GM10248 (cell line): Measurements from ENCODE around the gene KIF1A.

Source experiments
- CTCF ChIA-PET: fragments of 300-600 bp; sonication (Branson Sonifier 250); formaldehyde crosslinking; extraction: SDS; loops from one replicate; lab custom pipeline; 2021; ENCODE audit warnings: antibody characterized with exemption; lab: Yijun Ruan, JAX
- POLR2A ChIA-PET: fragments of 350-650 bp; sonication (Branson Sonifier 250); formaldehyde crosslinking; extraction: SDS; loops from one replicate; lab custom pipeline; 2020; ENCODE audit warnings: antibody characterized with exemption; lab: Yijun Ruan, JAX
- DNase-seq: peaks from one replicate; pipeline ENCODE4 v3.0.0; 2012; ENCODE audit errors: extremely low spot score
- CTCF ChIP-seq: IDR thresholded peaks from 2 replicates; pipeline ENCODE4 v1.5.1; 2012; ENCODE audit warnings: mild to moderate bottlenecking, low read depth; ENCODE audit errors: extremely low read depth, missing control alignments, control extremely low read depth

The KIF1A gene

DNA sequence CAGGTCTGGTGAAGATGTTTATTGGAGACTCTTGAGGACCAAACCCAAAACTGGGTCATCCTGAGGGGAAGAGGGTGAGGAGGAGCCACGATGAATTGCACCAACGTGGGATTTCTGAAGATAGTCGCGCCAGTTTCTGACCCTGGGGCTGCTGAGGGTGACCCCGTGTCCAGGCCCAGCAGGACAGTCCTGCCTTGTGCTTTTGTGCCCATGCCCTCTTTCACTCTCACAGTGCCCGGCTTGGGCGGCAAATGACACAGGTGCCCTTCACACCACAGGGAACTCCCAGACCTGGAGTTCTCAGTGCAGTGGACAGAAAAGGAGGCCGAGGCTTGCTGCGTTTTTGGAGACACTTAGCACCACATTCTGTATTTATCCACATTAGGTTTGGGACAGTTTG, 15.5 kb upstream of the KIF1A start:
- ChIA-PET CTCF (no interaction called here), POLR2A (no interaction called here)
- no peak for DNase-seq
- no peak for TF ChIP-seq CTCF

GRCh38 chr2:240834377-240834975, 14.5 kb upstream of the KIF1A start:
- POLR2A ChIA-PET, result no interaction called here
- no peak for TF ChIP-seq CTCF
- CTCF ChIA-PET, result interaction anchor here (1.0 to 1.3 kb wide), 2 partner anchors 16 to 269 kb away, joined by 3 read pairs; no protein-coding TSS in a partner anchor
- DNase-seq, result no peak

DNA sequence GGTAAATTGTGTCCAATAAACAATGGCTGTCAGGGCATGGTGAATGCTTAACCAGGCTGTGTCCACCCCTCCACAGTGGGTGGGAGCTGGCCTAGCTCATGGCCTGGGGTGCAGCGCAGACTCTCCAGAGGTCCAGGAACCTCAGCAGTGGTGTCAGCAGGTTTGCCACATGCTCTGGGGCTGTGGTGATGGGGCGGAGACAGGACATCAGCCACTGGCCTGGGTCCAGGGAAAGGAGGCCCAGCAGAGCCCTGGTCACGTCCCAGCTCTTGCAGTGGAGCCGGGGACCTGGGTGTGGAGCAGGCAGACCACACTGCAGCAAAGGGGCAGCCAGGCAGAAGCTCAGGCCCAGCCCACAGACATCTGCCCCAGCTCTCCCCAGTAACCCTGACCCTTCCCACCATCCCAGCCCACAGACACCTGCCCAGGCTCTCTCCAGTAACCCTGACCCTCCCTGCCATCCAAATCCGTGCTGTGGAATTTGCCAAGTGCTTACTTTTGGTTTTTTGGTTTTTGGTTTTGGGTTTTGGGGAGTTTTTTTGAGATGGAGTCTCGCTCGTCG, 13.8 kb upstream of the KIF1A start:
- ChIA-PET POLR2A (no interaction called here), CTCF (interaction anchor here (1.0 to 1.3 kb wide), 2 partner anchors 17 to 268 kb away, joined by 3 read pairs; no protein-coding TSS in a partner anchor)
- TF ChIP-seq CTCF, result no peak
- DNase-seq, result no peak

DNA sequence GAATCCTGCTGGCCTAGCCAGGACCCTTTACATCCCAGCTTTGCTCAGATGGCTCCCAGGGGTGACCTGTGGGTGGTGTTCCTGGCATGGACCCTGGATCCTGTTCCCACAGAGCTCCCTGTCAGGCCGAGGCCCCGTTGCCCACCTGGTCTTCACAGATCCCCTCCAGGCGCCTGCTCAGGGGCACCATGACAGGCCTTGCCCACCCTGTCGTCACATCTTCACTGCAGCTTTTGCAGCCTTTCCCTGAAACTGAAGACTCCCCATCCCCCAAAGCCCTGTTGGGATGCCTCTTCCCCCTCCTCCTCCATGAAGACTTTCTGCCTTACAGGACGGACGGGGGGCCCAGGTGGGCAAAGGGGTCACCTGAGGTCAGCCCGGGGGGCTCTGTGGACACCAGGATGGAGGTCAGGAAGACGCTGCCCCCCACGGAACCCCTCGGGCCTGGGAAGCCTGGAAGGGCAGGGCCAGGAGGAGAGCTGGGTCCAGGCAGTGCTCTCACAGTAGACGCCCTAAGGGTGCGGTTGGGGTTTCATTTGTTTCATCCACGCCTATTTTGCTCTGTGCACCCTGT, 13.0 kb upstream of the KIF1A start:
- no peak for TF ChIP-seq CTCF
- DNase-seq, result no peak
- POLR2A ChIA-PET, result no interaction called here
- CTCF ChIA-PET, result interaction anchor here (0.9 kb wide), 1 partner anchor 18 kb away, joined by 3 read pairs; no protein-coding TSS in a partner anchor

DNA sequence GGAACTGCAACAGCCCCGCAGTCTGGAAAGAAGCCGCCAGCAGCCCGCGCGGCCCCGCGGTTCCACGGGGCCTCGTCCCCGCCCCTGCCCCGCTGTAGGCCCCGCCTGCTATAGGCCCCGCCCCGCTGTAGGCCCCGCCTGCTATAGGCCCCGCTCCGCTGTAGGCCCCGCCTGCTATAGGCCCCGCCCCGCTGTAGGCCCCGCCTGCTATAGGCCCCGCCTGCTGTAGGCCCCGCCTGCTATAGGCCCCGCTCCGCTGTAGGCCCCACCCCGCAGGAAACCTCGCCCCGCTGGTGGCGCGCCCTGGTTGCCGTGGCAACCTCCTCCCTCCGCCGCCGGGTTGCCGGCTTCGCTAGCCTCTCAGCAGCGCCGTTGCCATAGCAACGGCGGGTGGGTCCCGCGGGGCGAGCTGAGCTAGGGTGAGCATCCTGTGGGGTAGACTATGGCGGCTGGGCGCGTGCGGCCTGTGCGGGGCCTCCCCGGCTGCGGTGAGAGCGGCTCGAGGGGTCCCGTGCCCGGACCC, 12.2 kb upstream of the KIF1A start:
- CTCF ChIA-PET, result interaction anchor here (0.9 kb wide), 1 partner anchor 19 kb away, joined by 3 read pairs; no protein-coding TSS in a partner anchor
- TF ChIP-seq CTCF, result no peak
- DNase-seq, result peak; percentile 94
- POLR2A ChIA-PET, result no interaction called here

DNA sequence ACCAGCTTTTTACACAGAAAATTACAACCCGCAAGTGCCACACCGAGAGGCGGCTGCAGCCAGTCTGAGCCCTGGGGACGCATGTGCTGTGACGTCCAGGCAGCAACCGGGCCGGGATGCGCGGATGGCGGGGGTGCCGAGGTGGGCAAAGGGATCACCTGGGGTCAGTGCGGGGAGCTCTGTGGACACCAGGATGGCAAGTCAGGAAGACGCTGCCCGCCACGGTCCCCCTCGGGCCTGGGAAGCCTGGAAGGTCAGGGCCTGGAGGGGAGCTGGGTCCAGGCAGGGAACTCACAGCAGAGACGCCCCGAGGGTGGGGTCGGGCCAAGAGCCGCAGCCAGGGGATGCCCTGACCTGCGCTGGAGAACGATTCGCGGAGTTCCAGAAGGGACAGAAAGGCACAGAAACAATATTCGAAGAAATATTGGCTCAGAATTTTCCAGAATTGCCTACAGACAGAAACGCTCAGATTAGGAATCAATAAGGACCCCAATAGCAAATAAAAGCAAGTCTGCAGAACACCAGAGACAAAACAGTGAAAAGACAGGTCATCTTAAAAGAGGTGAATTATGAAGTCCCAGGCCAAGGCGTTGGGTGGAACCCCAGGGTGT, 11.7 kb upstream of the KIF1A start:
- ChIA-PET POLR2A (no interaction called here), CTCF (no interaction called here)
- no peak for TF ChIP-seq CTCF
- no peak for DNase-seq
